NB4 (cell line): ENCODE measurements around the gene UBQLN1.

Source experiments
- DNase-seq: peaks from one replicate; pipeline ENCODE4 v3.0.0; 2010; ENCODE audit warnings: low read depth
- H3K4me3 ChIP-seq: one replicate; pipeline ENCODE4 v1.5.1; 2011; ENCODE audit warnings: mild to moderate bottlenecking, low read depth, low read length, moderate library complexity
- MYC ChIP-seq: IDR thresholded peaks from 2 replicates; pipeline ENCODE4 v1.6.1; 2011; ENCODE audit warnings: low read depth, low read length
- POLR2A ChIP-seq: IDR thresholded peaks from 2 replicates; pipeline ENCODE4 v1.6.1; 2011; ENCODE audit warnings: mild to moderate bottlenecking; ENCODE audit not compliant: insufficient read length; ENCODE audit errors: extremely low read depth
- TF ChIP-seq, protein P1 (sequence below): IDR thresholded peaks from one replicate; pipeline ENCODE4 v1.5.1; 2012; ENCODE audit warnings: low read depth, low read length
- TF ChIP-seq, protein P2 (sequence below): IDR thresholded peaks from 2 replicates; pipeline ENCODE4 v1.6.1; 2011; ENCODE audit warnings: low read depth, low read length

The UBQLN1 gene

DNA sequence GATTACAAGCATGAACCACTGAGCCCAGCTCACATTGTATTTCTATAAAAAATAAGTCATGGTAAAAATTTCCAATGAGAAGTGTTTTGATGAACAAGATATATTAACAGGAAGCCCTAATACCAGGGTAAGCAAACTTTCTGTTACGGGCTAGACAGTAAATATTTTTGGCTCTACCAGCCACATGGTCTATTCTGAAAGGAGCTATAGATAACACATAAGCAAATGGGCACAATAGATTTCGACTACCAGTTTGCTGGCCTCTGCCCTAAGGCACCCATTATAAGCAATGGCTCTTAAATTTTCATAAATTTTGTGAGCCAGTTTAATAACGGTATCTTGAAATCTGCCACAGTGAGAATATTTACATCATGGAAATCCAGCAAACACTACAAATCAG is 8.1 kb downstream of the UBQLN1 start:
- DNase-seq = no peak
- TF ChIP-seq POLR2A = no peak
- TF ChIP-seq, protein P1, sequence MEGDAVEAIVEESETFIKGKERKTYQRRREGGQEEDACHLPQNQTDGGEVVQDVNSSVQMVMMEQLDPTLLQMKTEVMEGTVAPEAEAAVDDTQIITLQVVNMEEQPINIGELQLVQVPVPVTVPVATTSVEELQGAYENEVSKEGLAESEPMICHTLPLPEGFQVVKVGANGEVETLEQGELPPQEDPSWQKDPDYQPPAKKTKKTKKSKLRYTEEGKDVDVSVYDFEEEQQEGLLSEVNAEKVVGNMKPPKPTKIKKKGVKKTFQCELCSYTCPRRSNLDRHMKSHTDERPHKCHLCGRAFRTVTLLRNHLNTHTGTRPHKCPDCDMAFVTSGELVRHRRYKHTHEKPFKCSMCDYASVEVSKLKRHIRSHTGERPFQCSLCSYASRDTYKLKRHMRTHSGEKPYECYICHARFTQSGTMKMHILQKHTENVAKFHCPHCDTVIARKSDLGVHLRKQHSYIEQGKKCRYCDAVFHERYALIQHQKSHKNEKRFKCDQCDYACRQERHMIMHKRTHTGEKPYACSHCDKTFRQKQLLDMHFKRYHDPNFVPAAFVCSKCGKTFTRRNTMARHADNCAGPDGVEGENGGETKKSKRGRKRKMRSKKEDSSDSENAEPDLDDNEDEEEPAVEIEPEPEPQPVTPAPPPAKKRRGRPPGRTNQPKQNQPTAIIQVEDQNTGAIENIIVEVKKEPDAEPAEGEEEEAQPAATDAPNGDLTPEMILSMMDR = no peak
- TF ChIP-seq, protein P2, sequence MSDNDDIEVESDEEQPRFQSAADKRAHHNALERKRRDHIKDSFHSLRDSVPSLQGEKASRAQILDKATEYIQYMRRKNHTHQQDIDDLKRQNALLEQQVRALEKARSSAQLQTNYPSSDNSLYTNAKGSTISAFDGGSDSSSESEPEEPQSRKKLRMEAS = no peak
- no peak for TF ChIP-seq MYC
- H3K4me3 ChIP-seq = no peak overlapping the region

DNA sequence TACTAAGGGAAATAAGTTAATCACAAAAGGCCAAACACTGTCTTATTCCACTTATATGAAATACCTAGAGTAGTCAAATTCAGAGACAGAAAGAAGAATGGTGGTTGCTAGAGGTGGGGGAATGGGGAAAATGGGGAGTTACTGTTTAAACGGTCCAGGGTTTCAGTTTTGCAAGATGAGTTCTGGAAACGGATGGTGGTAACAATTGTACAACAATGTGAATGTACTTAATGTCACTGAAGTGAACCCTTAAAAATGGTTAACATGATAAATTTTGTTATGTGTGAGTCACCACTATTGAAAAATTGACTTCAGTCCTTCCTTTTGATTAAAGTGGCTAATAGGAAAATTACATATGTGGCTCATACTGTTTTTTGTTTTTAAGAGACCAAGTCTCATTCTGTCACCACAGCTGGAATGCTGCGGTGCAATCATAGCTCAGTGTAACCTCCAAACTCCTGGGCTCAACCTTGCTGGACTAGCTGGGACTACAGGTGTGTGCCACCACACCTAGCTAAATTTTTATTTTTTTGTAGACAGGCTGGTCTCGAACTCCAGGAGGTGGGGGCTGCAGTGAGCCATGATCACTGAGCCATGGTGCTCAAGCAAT is 8.7 kb downstream of the UBQLN1 start:
- H3K4me3 ChIP-seq = no peak overlapping the region
- DNase-seq = no peak
- no peak for TF ChIP-seq MYC
- TF ChIP-seq, protein P2 = no peak
- no peak for TF ChIP-seq POLR2A
- TF ChIP-seq, protein P1 = no peak

DNA sequence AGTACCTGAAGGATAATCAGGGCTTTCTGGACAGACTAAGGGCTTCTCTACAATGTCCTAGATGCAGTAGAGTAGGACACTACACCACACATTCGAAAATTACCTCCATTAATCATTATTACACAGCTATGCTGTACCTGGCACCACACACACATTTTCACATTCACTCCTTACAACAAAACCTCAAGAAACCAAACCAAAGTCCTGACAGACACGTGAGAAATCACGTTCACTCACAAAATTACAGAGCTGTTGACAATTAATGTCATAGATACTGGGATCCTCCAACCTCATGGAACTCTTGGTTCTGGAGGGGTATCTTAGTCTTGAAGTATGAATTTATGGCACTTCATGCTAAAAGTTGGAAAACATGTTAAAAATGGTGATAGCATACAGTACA is 16.3 kb downstream of the UBQLN1 start:
- no peak overlapping the region for H3K4me3 ChIP-seq
- no peak for DNase-seq
- TF ChIP-seq POLR2A (no peak), MYC (no peak)
- TF ChIP-seq, protein P1 = no peak
- TF ChIP-seq, protein P2 = no peak

DNA sequence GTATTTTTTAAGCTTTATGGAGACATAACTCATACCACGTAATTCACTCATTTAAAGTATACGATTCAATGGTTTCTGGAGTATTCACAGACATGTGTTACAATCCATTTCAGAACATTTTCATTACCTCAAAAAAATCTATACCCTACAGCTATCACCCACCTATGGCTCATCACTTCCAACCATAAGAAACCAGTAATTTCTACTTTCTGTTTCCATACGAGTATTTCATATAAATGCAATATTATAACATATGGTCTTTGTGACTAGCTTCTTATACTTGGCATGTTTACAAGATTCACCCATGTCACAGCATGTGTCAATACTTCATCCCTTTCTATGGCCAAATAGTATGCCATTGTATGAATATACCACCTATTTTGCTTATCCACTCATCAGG is 18.8 kb downstream of the UBQLN1 start:
- no peak for TF ChIP-seq POLR2A
- TF ChIP-seq, protein P2 = no peak
- TF ChIP-seq, protein P1 = no peak
- TF ChIP-seq MYC = no peak
- no peak for DNase-seq
- H3K4me3 ChIP-seq = no peak overlapping the region

DNA sequence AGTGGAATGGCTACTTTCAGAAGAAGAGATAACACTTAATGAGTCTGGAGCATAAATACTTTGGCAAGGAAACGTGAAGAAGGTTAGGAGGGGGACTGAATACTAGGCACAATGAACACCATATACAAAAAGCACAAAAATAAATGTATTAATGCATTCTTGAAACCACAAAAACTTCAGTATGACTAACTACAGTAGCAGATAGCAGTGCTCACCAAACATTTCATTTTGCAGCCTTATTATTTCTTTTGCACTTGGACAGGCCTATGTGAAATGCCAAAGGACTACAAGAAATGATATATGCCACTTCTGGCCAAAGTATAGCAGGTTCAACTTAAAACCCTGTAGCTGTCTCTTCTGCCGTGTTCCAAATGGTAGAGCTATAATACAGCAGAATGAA is 26.3 kb downstream of the UBQLN1 start:
- DNase-seq = no peak
- no peak overlapping the region for H3K4me3 ChIP-seq
- TF ChIP-seq, protein P2 = no peak
- TF ChIP-seq POLR2A = no peak
- TF ChIP-seq, protein P1 = no peak
- no peak for TF ChIP-seq MYC
